Measurements from ENCODE around the gene OSTF1. TPM values are rescaled to one million over a fixed set of nuclear protein-coding genes. Genes with fewer than 3 reads are reported as not detected.

Gene OSTF1
- total and polyA plus RNA-seq, 5 donors from 2014 or later, result 68.2 to 203 (median 144) TPM

GRCh38 chr9:75109210-75109839 is 21.0 kb downstream of the OSTF1 start:
- H3K27me3 ChIP-seq (ENCODE audit: control insufficient read depth, insufficient read depth, low read length), result no peaks in the 10 kb centered on the region
- H3K36me3 Mint-ChIP-seq, result peaks cover 13% of the 10 kb centered on the region
- no peak overlapping the region for H3K4me3 ChIP-seq (ENCODE audit: low read depth, low read length)
- no peaks in the 10 kb centered on the region for H3K27me3 Mint-ChIP-seq
- H3K4me3 Mint-ChIP-seq, result no peak overlapping the region
- no peaks in the 10 kb centered on the region for H3K36me3 ChIP-seq (ENCODE audit: control insufficient read depth, insufficient read depth, low read length)
- DNase-seq, result no peak
- H3K9me3 Mint-ChIP-seq, result no peaks in the 10 kb centered on the region
- ATAC-seq (ENCODE audit: low read depth in 2 of 2), result no peak
- no peaks in the 10 kb centered on the region for H3K9me3 ChIP-seq (ENCODE audit: control insufficient read depth in 2 of 2, low read length in 2 of 2)
- H3K27ac ChIP-seq (ENCODE audit: insufficient read depth, low read length, poor library complexity, severe bottlenecking), result peak overlapping the region; percentile 55
- H3K27ac Mint-ChIP-seq, result peak overlapping the region in 2 of 3 donors; percentile 42 to 54
- peaks cover 56 to 83% (median 70%) of the 10 kb centered on the region in 4 donors for H3K4me1 Mint-ChIP-seq
- H3K4me1 ChIP-seq (ENCODE audit: control insufficient read depth, insufficient read depth, low read length, poor library complexity, severe bottlenecking), result peaks cover 39% of the 10 kb centered on the region

GRCh38 chr9:75111019-75111622 is 22.8 kb downstream of the OSTF1 start:
- H3K36me3 Mint-ChIP-seq, result peaks cover 13% of the 10 kb centered on the region
- H3K27me3 Mint-ChIP-seq, result no peaks in the 10 kb centered on the region
- peaks cover 21% of the 10 kb centered on the region for H3K4me1 ChIP-seq (ENCODE audit: control insufficient read depth, insufficient read depth, low read length, poor library complexity, severe bottlenecking)

GRCh38 chr9:75112789-75113188 is 24.5 kb downstream of the OSTF1 start:
- DNase-seq (no peak), ATAC-seq (ENCODE audit: low read depth in 2 of 2) (no peak)
- H3K9me3 ChIP-seq (ENCODE audit: control insufficient read depth in 2 of 2, low read length in 2 of 2), result no peaks in the 10 kb centered on the region
- peaks cover 15% of the 10 kb centered on the region for H3K4me1 ChIP-seq (ENCODE audit: control insufficient read depth, insufficient read depth, low read length, poor library complexity, severe bottlenecking)
- no peaks in the 10 kb centered on the region for H3K27me3 ChIP-seq (ENCODE audit: control insufficient read depth, insufficient read depth, low read length)
- Mint-ChIP-seq H3K27me3 (no peaks in the 10 kb centered on the region), H3K9me3 (no peaks in the 10 kb centered on the region), H3K4me1 (peaks cover 45 to 70% (median 58%) of the 10 kb centered on the region in 4 donors), H3K27ac (peak overlapping the region; percentile 52 to 88 (median 72)), H3K4me3 (peak overlapping the region in 2 of 4 donors; percentile 27 to 47), H3K36me3 (peaks cover 9% of the 10 kb centered on the region)
- H3K36me3 ChIP-seq (ENCODE audit: control insufficient read depth, insufficient read depth, low read length), result peaks cover 4% of the 10 kb centered on the region
- peak overlapping the region; percentile 29 for H3K4me3 ChIP-seq (ENCODE audit: low read depth, low read length)
- no peak overlapping the region for H3K27ac ChIP-seq (ENCODE audit: insufficient read depth, low read length, poor library complexity, severe bottlenecking)

More at GRCh38 chr9:75111019-75111622, 22.8 kb downstream of the OSTF1 start:
- peaks cover 46 to 73% (median 57%) of the 10 kb centered on the region in 4 donors for H3K4me1 Mint-ChIP-seq
- ATAC-seq (ENCODE audit: low read depth in 2 of 2), result peak in 1 of 2 donors; percentile 44
- DNase-seq, result no peak
- Histone ChIP-seq H3K36me3 (ENCODE audit: control insufficient read depth, insufficient read depth, low read length) (no peaks in the 10 kb centered on the region), H3K27me3 (ENCODE audit: control insufficient read depth, insufficient read depth, low read length) (no peaks in the 10 kb centered on the region), H3K9me3 (ENCODE audit: control insufficient read depth in 2 of 2, low read length in 2 of 2) (no peaks in the 10 kb centered on the region), H3K27ac (ENCODE audit: insufficient read depth, low read length, poor library complexity, severe bottlenecking) (peak overlapping the region; percentile 35), H3K4me3 (ENCODE audit: low read depth, low read length) (peak overlapping the region; percentile 21)
- H3K4me3 Mint-ChIP-seq, result peak overlapping the region in 3 of 4 donors; percentile 13 to 63 (median 27)
- H3K27ac Mint-ChIP-seq, result peak overlapping the region in 2 of 3 donors; percentile 20 to 33
- H3K9me3 Mint-ChIP-seq, result no peaks in the 10 kb centered on the region

GRCh38 chr9:75116306-75116705 is 28.0 kb downstream of the OSTF1 start:
- Histone ChIP-seq H3K36me3 (ENCODE audit: control insufficient read depth, insufficient read depth, low read length) (peaks cover 35% of the 10 kb centered on the region), H3K27me3 (ENCODE audit: control insufficient read depth, insufficient read depth, low read length) (no peaks in the 10 kb centered on the region), H3K9me3 (ENCODE audit: control insufficient read depth in 2 of 2, low read length in 2 of 2) (no peaks in the 10 kb centered on the region), H3K27ac (ENCODE audit: insufficient read depth, low read length, poor library complexity, severe bottlenecking) (no peak overlapping the region), H3K4me1 (ENCODE audit: control insufficient read depth, insufficient read depth, low read length, poor library complexity, severe bottlenecking) (peaks cover 3% of the 10 kb centered on the region), H3K4me3 (ENCODE audit: low read depth, low read length) (no peak overlapping the region)
- no peaks in the 10 kb centered on the region for H3K27me3 Mint-ChIP-seq
- H3K27ac Mint-ChIP-seq, result peak overlapping the region in 2 of 3 donors; percentile 60 to 88
- peaks cover 35 to 61% (median 50%) of the 10 kb centered on the region in 4 donors for H3K4me1 Mint-ChIP-seq
- H3K9me3 Mint-ChIP-seq, result peaks cover 0 to 5% (median 0%) of the 10 kb centered on the region in 7 donors
- peaks cover 34% of the 10 kb centered on the region for H3K36me3 Mint-ChIP-seq
- DNase-seq (no peak), ATAC-seq (ENCODE audit: low read depth in 2 of 2) (no peak)
- no peak overlapping the region for H3K4me3 Mint-ChIP-seq

GRCh38 chr9:75117564-75117963 is 29.2 kb downstream of the OSTF1 start:
- ATAC-seq (ENCODE audit: low read depth in 2 of 2), result no peak

GRCh38 chr9:75120686-75121085 is 32.4 kb downstream of the OSTF1 start:
- no peak overlapping the region for H3K4me3 Mint-ChIP-seq
- H3K9me3 ChIP-seq (ENCODE audit: control insufficient read depth in 2 of 2, low read length in 2 of 2), result no peaks in the 10 kb centered on the region
- H3K27ac Mint-ChIP-seq, result peak overlapping the region in 2 of 3 donors; percentile 67 to 78
- no peak overlapping the region for H3K4me3 ChIP-seq (ENCODE audit: low read depth, low read length)
- ATAC-seq (ENCODE audit: low read depth in 2 of 2) (no peak), DNase-seq (no peak)
- peaks cover 4% of the 10 kb centered on the region for H3K4me1 ChIP-seq (ENCODE audit: control insufficient read depth, insufficient read depth, low read length, poor library complexity, severe bottlenecking)
- H3K9me3 Mint-ChIP-seq, result peaks cover 0 to 5% (median 0%) of the 10 kb centered on the region in 7 donors
- peaks cover 56% of the 10 kb centered on the region for H3K36me3 ChIP-seq (ENCODE audit: control insufficient read depth, insufficient read depth, low read length)
- H3K27me3 ChIP-seq (ENCODE audit: control insufficient read depth, insufficient read depth, low read length), result no peaks in the 10 kb centered on the region
- no peak overlapping the region for H3K27ac ChIP-seq (ENCODE audit: insufficient read depth, low read length, poor library complexity, severe bottlenecking)
- no peaks in the 10 kb centered on the region for H3K27me3 Mint-ChIP-seq
- H3K36me3 Mint-ChIP-seq, result peaks cover 42% of the 10 kb centered on the region
- peaks cover 29 to 62% (median 41%) of the 10 kb centered on the region in 4 donors for H3K4me1 Mint-ChIP-seq

More at GRCh38 chr9:75117564-75117963, 29.2 kb downstream of the OSTF1 start:
- Mint-ChIP-seq H3K9me3 (peaks cover 0 to 5% (median 0%) of the 10 kb centered on the region in 7 donors), H3K27ac (peak overlapping the region; percentile 1 to 58 (median 27)), H3K4me3 (no peak overlapping the region), H3K36me3 (peaks cover 42% of the 10 kb centered on the region), H3K27me3 (no peaks in the 10 kb centered on the region), H3K4me1 (peaks cover 30 to 62% (median 46%) of the 10 kb centered on the region in 4 donors)
- H3K4me3 ChIP-seq (ENCODE audit: low read depth, low read length), result peak overlapping the region; percentile 23
- H3K4me1 ChIP-seq (ENCODE audit: control insufficient read depth, insufficient read depth, low read length, poor library complexity, severe bottlenecking), result peaks cover 3% of the 10 kb centered on the region
- H3K36me3 ChIP-seq (ENCODE audit: control insufficient read depth, insufficient read depth, low read length), result peaks cover 46% of the 10 kb centered on the region
- no peaks in the 10 kb centered on the region for H3K9me3 ChIP-seq (ENCODE audit: control insufficient read depth in 2 of 2, low read length in 2 of 2)
- DNase-seq, result no peak
- H3K27me3 ChIP-seq (ENCODE audit: control insufficient read depth, insufficient read depth, low read length), result no peaks in the 10 kb centered on the region
- H3K27ac ChIP-seq (ENCODE audit: insufficient read depth, low read length, poor library complexity, severe bottlenecking), result no peak overlapping the region

- peaks cover 0 to 5% (median 0%) of the 10 kb centered on the region in 7 donors for H3K9me3 Mint-ChIP-seq
Observed at GRCh38 chr9:75121914-75122558, 33.7 kb downstream of the OSTF1 start.

More at GRCh38 chr9:75121914-75122558, 33.7 kb downstream of the OSTF1 start:
- peak overlapping the region in 2 of 3 donors; percentile 56 to 72 for H3K27ac Mint-ChIP-seq
- peaks cover 42% of the 10 kb centered on the region for H3K36me3 Mint-ChIP-seq
- no peaks in the 10 kb centered on the region for H3K27me3 ChIP-seq (ENCODE audit: control insufficient read depth, insufficient read depth, low read length)
- H3K4me1 ChIP-seq (ENCODE audit: control insufficient read depth, insufficient read depth, low read length, poor library complexity, severe bottlenecking), result peaks cover 4% of the 10 kb centered on the region
- no peak overlapping the region for H3K4me3 Mint-ChIP-seq
- no peak overlapping the region for H3K4me3 ChIP-seq (ENCODE audit: low read depth, low read length)
- no peak overlapping the region for H3K27ac ChIP-seq (ENCODE audit: insufficient read depth, low read length, poor library complexity, severe bottlenecking)
- no peaks in the 10 kb centered on the region for H3K9me3 ChIP-seq (ENCODE audit: control insufficient read depth in 2 of 2, low read length in 2 of 2)
- DNase-seq, result no peak
- peaks cover 29 to 63% (median 39%) of the 10 kb centered on the region in 4 donors for H3K4me1 Mint-ChIP-seq
- ATAC-seq (ENCODE audit: low read depth in 2 of 2), result no peak
- H3K36me3 ChIP-seq (ENCODE audit: control insufficient read depth, insufficient read depth, low read length), result peaks cover 56% of the 10 kb centered on the region
- H3K27me3 Mint-ChIP-seq, result no peaks in the 10 kb centered on the region
